GM18861 (cell line): ENCODE results near the gene ARHGAP44.
"Not testable (repeated sequence)": the region's sequence is repeated elsewhere in the genome, so short reads cannot be mapped to it uniquely, and the experiment has no call there.

Source experiments
- ATAC-seq: cut with Tn5 transposase; IDR thresholded peaks from one replicate; pipeline ENCODE4 v1.9.1; 2021; ENCODE audit not compliant: unreplicated experiment

ARHGAP44 gene

DNA sequence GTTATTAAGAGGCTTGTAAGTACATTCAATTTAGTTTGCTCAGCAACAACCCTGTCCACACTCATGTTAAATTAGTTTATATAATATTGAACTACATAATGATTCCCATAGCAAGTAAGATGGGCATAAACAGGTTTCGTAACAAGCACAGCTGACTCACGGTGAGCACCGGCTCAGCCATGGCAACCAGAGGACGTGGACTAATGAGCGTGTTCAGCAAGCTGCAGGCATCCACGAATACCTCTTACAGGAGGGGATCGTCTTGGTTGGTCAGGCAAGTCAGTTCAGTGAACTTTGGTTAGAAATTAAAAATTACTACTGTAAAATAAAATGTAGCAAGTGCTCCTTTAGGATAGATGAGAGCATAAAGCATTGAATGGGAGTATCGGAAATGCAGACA is 170.1 kb downstream of the ARHGAP44 start:
- ATAC-seq: no peak

DNA sequence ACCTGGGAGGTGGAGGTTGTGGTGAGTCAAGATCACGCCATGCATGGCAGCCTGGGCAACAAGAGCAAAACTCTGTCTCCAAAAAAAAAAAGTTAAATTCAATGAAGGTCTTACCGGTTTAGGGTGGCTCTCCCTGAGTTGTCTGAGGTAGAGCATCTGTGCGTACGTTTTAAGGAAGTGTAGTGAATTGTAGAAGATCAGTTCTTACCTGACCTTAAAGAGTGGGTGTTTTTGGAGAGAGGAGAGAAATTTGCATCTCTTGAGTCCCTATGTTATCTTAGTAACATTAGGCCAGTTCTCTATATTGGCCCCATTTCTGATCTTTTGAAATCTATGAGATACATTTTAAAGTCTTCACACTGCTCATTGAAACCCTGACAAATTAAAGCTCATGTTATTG is 172.4 kb downstream of the ARHGAP44 start:
- no peak for ATAC-seq

- ATAC-seq: no peak
These were observed 174.2 kb downstream of the ARHGAP44 start for GRCh38 chr17:12963505-12963904.

GRCh38 chr17:12964162-12964561 is 174.9 kb downstream of the ARHGAP44 start:
- no peak for ATAC-seq

DNA sequence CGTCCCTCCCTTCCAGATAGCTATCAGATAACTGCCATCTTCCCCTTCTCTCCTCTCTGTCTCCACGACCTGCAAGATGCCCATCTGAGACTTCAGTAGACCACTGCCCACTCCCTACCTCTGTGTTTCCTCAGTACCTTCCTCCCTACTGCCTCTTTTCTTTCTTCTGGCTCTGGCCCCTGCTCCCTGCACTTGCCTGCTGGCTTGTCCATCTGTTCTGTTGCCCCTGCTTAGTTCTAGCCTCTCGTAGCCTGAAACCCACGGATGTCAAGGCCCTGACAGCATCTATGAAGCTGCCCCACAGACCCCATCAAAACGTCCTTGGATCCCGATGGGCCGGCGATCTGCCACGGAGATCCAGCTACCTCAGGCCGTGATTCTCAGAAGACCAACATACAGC is 175.5 kb downstream of the ARHGAP44 start:
- no peak for ATAC-seq

DNA sequence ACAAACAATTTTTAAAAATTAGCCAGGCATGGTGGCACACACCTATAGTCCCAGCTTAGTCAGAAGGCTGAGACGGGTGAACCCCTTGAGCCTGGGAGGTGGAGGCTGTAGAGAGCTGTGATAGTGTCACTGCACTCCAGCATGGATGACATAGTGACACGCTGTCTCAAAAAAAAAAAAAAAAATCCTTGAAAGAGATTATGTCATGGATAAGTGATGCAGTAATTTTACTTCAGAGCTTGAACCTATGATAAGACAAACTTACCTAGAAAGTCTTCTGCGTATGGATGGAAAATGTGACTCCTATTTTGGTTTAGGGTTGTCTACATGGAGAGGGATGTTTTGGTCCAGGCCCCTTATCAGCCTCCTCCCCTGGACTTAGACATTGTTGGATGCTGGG is 176.7 kb downstream of the ARHGAP44 start:
- no peak for ATAC-seq

- no peak for ATAC-seq
These were observed 177.1 kb downstream of the ARHGAP44 start for GRCh38 chr17:12966413-12966812.

DNA sequence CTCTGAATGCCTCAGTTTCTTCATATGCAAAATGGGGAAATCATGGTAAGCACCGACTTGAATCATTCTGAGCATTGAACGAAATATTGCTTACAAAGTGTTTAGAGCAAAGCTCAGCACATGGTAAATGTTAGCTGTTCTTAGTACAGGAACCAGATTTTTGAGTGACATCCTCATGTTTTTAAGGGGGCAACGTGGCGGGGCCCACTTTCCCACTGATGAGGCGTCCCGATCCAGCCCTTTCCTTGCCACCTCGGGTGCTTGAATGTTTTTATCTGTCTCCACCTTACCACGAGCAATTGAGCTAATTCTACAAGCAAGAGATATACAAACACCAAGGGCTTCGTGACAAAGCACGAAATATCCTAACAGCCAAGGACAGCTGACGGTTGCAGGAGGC is 178.7 kb downstream of the ARHGAP44 start:
- ATAC-seq: no peak

DNA sequence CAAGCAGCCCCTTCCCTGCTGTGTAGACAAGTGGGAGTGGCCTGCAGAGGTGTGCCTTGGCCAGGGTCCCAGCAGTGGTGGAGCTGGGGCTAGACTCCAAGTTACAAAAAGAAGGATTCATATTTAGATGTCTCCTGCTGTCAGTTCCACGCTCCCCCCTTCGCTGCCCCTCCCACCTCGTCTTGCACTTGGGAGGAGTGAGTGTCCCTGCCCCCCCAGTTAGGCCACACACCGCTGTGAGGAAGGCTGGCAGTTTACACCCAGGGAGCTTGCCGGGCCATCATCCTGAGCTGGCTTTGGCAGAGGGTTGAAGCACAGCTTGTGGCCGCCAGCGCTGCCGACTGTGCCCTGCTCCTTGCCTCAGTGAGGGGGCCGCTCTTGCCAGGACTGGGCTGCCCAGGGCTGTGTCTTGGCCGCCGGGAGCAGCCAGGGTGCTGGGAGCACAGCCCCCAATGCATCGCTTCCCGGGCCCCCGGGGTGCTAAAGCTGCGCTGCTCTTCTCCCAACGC is 184.3 kb downstream of the ARHGAP44 start:
- ATAC-seq: no peak

DNA sequence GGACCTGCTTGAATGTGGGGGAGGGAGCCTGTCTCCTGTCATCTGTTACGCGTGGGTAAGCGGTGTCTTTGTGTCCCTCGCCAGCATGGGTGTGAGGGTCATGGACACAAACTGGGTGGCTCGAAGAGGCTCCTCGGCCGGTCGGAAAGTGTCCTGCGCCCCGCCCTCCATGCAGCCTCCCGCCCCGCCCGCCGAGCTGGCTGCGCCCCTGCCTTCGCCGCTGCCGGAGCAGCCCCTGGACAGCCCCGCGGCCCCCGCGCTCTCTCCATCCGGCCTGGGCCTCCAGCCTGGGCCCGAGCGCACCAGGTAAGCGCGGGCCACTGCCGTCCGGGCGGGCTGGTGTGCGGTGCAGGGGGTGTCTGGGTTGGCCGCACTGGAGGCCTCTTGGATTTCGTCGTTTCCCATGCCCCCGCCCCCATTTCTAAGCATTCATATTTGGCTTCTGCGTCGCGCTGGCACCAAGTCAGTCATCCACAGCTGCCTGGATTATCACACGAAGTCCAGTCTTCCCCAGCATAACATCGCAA is 184.8 kb downstream of the ARHGAP44 start:
- ATAC-seq: no peak

DNA sequence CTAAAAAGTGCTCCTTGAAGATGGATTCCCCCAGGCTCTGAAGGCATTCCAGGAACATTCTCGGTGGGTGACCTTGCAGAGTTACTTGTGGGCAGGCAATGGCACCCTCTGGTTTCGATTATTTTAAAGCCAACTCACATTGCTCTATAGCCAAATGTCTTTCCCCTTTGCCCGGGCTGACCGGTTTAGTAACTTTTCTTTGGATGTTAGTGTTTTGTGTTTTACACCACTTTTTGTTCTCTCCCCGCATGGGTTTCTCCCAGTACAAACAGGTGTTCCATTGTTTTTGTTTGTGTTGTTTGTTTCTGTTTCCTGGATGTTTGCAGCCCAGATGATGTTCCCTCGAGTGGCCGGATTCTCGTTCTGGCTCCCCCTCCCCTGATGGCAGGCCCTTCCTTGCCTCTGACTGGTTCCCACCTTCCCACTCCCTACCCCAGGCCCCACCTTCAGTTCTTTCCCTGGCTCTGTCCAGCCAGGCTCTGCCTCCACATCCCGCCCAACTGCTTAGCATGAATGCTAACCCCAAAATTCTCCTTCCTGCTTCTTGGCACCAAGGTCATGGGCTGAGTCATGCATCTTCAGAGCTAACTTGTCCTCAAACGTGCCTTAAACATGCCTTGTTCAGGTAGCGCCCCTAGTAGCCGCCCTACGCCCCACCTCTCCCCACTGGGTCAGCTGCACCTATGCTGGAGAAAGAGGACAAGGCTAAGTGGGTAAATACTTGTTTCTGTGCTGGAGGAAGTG is 187.9 kb downstream of the ARHGAP44 start:
- ATAC-seq: no peak

DNA sequence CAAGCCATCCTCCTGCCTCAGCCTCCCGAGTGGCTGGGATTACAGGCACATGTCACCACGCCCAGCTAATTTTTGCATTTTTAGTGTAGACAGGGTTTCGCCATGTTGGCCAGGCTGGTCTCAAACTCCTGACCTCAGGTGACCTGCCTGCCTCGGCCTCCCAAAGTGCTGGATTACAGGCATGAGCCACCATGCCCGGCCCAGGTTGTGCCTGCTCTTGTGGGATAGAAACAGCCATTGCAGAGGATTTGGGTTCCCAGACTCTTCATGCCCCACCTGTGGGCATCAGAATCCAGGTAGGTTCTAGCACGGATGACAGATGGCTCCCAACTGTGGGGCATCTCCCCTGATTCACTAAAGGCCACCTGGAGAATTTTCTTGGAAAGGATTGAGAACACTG is 189.5 kb downstream of the ARHGAP44 start:
- not testable (repeated sequence) for ATAC-seq

DNA sequence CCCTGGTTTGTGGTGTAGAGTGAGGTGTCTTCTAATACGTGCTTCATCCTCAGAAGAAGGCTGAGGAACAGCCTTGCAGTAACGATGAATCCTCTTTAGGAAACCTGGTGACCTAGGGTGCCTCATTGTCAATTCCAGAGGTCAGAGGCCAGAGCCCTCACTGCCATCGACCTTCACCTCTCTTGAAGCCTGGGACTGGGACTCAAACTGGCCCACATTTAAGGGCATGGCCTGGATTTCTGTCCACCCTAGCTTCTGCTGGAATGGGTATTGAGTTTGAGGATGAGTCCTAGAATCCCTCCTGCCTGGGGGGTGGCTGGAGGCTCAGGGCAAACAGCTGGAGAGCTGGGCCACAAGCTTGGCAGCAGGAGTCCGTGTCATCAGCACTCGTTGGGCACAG is 189.9 kb downstream of the ARHGAP44 start:
- no peak for ATAC-seq

DNA sequence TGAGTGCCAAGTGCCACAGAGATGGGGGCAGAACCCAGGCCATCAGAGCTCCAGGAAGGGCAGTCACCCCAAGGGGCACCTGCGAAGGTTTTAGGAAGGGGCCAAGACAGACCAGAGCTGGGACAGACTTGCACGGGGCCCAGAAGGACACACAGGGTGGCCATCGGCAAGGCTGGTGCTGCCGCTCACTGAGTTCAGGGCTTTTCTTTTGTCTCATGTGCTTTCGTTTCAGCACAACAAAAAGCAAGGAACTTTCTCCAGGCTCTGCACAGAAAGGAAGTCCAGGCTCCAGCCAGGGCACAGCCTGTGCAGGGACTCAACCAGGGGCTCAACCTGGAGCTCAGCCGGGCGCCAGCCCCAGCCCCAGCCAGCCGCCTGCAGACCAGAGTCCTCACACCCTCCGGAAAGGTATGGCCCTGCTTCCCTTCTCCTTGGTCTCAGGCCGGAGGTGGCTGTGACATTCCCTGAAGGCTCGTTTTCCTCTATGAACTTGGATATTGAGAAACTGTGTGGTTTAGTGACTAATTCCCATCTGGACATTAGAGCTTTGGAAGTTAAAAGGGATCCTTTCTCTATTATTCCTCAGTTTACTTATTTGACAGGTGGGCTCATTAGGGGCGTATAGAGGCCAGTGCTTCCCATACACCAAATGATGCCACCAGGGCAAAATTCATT is 190.7 kb downstream of the ARHGAP44 start:
- no peak for ATAC-seq

DNA sequence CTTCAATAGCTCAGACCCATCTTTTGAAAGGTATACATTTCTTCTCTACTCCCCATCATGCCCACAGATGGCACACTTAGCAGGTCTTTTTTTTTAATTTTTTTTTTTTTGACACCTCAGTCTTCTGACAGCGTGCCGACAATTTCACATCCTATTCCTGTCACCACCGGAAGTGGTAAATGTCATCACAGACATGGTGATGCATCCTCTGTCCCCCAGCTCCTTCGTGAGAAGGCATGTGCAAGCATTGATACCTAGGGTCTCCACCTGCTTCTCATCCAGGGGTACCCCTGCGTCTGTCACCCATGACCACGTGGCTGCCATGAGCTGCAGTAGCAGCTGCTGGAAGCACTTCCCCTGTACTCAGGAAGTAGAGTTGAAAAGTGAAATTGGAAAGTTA is 192.9 kb downstream of the ARHGAP44 start:
- no peak for ATAC-seq

DNA sequence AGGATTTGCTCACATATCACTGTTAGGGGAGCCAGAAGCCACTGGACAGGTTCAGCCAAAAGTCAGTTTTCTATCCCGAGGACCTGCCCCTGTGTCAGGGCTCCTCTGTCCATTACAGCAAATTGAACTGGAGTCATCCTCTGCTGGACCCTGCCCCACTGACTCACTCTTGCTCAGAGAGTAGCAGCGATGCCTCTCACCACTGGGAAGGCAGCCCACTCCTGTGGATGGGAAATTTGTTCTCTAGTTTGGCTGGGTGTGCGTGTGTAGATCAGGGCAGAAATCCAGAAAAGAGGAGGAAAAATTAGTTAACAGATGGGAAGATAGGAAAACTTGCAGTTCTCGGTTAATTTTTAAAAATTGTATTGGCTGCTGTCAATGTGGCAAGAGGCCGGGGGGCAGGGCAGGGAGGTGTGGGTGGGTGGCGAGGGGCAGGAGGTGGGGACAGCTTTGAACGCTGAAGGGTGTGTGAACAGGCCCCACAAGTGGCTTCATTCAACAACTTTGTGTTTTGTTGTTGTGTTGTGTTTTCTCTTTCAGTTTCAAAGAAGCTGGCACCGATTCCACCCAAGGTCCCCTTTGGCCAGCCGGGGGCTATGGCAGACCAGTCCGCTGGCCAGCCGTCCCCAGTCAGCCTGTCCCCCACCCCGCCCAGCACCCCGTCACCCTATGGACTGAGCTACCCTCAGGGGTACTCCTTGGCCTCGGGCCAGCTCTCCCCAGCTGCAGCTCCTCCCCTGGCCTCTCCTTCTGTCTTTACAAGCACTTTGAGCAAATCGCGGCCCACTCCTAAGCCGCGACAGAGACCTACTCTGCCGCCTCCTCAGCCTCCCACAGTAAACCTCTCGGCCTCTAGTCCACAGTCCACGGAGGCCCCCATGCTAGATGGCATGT is 194.9 kb downstream of the ARHGAP44 start:
- ATAC-seq: no peak

DNA sequence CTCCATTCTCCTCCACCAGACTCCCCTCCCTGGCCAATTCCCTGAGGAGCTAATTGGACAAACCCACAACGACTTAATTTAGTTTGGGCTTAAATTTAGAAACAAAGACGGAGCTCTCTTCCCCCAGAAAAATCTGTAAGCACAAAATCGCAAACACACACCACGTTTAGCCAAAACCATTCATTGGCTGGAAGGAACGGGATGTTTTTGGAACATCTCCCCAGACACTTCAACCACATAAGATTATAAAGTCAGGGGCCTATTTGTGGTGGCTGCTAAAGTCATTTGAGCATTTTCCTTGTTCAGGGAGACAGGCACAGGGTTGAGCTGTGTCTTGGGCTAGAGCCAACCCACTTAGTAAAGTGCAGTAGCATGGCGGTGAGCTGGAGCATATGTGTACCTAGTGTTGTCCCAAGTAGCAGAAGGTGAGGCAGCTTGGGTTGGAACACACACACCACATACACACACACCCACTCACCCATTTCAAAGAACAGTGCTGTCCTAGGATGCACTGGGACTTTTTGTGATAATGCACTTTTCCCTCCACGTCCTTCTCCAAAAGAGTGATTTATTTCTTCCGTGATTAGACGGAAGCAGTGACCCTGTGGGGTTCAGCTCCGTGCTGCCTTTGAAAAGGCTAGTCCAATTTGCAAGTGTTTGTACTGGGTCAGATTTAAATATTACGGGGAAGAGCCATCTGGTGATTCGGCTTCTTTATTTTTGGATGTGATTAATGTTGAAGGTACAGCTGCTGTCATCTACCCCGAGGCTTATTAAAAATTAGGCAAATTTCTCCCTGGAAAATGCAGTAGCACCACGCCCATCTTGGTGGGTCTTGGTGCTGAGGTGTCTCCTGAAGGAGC is 196.4 kb downstream of the ARHGAP44 start:
- no peak for ATAC-seq

GRCh38 chr17:12987120-12987519 is 197.8 kb downstream of the ARHGAP44 start:
- no peak for ATAC-seq

DNA sequence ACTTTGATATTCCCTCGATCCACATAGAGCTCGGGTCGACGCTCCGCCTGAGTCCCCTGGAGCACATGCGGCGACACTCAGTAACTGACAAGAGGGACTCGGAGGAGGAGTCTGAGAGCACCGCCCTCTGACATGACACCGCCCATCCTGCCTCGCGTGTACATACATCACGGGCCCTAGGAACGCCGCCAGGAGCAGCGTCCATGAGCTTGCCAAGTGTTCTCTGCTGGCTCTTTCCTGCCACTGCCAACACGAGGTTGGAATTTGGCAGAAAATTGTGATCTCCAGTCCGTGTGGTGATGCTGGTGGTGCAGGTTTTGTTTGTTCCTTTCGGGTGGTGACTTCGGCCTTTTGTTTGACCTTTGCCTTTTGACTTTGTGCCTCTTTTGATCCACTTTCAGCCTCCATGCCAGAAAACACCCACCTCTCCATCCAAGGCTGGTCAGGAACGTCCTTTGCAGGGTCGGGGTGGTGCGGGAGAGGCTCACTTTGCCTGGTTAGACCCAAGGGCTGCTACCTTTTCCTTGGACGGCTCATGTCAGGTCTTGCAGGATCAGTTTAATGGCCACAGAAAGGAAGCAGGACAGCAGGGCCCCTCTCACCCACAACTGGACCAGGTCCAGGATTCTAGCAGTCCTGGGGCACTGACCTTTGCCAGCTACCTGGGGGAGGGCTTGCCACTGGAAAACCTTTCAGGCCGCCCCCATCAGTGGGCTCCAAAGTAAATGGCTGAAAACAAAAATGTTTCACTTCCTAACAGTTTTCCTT is 200.9 kb downstream of the ARHGAP44 start:
- ATAC-seq: no peak

DNA sequence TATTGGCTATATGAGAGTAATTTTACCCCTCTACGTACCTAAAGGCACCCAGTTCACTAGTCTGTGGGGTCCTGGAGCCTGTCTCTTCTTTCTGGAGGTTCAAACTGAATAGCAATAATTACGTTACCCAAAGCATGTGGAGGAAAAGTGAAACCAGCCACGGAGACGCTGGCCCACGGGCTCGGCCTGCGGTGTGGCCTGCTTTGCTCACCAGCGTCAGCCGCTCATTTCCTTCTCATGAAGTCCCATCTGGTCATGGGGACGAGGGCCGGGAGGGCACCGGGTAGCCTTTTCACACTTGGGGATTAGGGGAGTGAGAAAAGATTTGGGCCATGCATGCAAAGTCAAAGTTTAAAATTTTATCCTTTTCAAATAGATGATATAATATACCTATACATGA is 201.6 kb downstream of the ARHGAP44 start:
- ATAC-seq: no peak
